Pancreas (tissue), 10 donors: Measurements from ENCODE around the gene RAB15. TPM values are rescaled to one million over a fixed set of nuclear protein-coding genes. Genes with fewer than 3 reads are reported as not detected.

Source experiments
- ATAC-seq, 4 donors: fragments of 200-7000 bp; cut with Tn5 transposase; one replicate each; pipeline versions ENCODE4 v1.8.0 to v1.9.1; 2020; ENCODE audit warnings: mild to moderate bottlenecking in 4 of 4, moderate library complexity in 4 of 4
- DNase-seq, 6 donors: peaks; one replicate each; pipeline ENCODE4 v3.0.0-alpha.2; 2020
- FAIRE-seq: peaks from 2 replicates; lab custom pipeline; 2012; peaks lifted over from hg19 to GRCh38; lab: Jason Lieb, UNC
- H3K27ac ChIP-seq, 4 donors: fragments of 200-600 bp; sonication (generic); 1 replicate in 3 of 4; 2 replicates in 1 of 4; pipeline versions ENCODE4 v1.5.0 to v1.8.0; 2020
- H3K27me3 ChIP-seq, 4 donors: fragments of 200-600 bp; one replicate each; pipeline ENCODE4 v1.8.0; 2021
- H3K36me3 ChIP-seq, 3 donors: fragments of 200-600 bp; sonication (generic) in 1 of 3; one replicate each; pipeline versions ENCODE4 v1.5.0 to v1.8.0; 2020 to 2021
- H3K4me1 ChIP-seq, 3 donors: fragments of 200-600 bp; one replicate each; pipeline ENCODE4 v1.8.0; 2021
- H3K4me3 ChIP-seq, 4 donors: fragments of 200-600 bp; sonication (generic) in 2 of 4; one replicate each; pipeline versions ENCODE4 v1.5.0 to v1.8.0; 2020 to 2021
- H3K9me3 ChIP-seq, 4 donors: fragments of 200-600 bp; one replicate each; pipeline ENCODE4 v1.8.0; 2021
- WGBS, 2 donors: extraction: QIAGEN DNeasy Blood & Tissue Kit; methylation state at CpG; one replicate each; pipeline ENCODE4 v1.1.7; 2013; 5-methylcytosine and 5-hydroxymethylcytosine counted together
- intact Hi-C, 3 donors: fragments of 100-400 bp; cut with DNase I; formaldehyde crosslinking; loops; one replicate each; pipeline versions ENCODE4 v1.11.1 to v1.14.2; 2022
- polyA plus RNA-seq, 2 donors: library from polyadenylated mRNA; stranded (reverse); fragments of 200-250 nt; gene quantifications; one replicate each; pipeline ENCODE4 v1.2.3, GENCODE V29; 2013
- total RNA-seq, 6 donors: library from RNA; stranded (reverse); fragmentation: NEBNext Ultra II Directional in 4 of 6; extraction: Animal tissue kit (Norgen Biotek cat#: 25700) in 4 of 6; gene quantifications; one replicate each; pipeline versions ENCODE4 v1.2.1 to v1.2.4, GENCODE V29; 2021 to 2023
- TF ChIP-seq, protein P1 (sequence below), 4 donors: fragments of 200-600 bp; sonication (generic) in 3 of 4; IDR thresholded peaks; one replicate each; pipeline versions ENCODE4 v1.5.0 to v1.8.0; 2021; ENCODE audit warnings: antibody characterized with exemption in 4 of 4
- donor health status: healthy with polysubstance abuse.
- donor health status: DM: no; HTN: no; CAD: no; lungs with moderate emphysema.
- donor health status: DM: no; HTN: no; CAD: no.
- donor health status: control.
- donor health status: control.
- donor health status: Bipolar disorder and iron deficiency.
- donor health status: DM: yes; HTN: yes; CAD: no.
- donor health status: DM: no; HTN: no; CAD: no.
- donor health status: DM: no; HTN: no; CAD: no.
- donor health status: DM: yes; HTN: yes; CAD: no.

The RAB15 gene
- total and polyA plus RNA-seq, 8 donors, result 4.6 to 18.8 (median 7.1) TPM

DNA sequence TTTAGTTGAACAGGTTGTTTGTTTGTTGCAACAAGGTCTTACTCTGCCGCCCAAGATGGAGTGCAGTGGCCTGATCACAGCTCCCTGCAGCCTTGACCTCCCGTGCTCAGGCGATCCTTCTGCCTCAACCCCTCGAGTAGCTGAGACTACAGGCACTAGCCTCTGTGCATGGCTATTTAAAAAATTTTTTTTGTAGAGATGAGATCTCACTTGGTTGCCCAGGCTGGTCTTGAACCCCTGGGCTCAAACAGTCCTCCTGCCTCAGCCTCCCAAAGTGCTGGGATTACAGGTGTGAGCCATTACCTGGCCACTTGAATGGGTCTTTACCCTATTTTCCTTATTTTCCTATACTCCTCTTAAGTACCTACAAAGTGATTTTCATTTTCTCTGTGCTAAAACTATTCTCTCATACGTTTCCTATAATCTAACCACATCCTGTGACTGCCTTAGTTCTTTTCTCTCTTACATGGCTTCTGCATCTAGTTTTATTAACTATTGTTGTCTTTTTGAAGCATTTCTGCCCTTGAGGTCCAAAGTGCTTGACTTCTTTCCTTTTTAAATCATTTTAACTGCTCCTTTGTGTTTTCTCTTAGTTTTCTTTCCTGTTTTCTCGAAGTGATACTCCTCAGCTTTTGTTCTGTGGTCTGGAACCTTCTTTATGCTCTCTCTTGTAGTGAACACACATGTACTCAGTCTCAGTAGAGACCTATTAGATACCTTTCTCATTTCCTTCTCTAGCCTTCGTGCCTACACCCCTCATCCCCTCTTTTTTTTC lies 43.7 kb downstream of the RAB15 start:
- no peak for ATAC-seq
- Histone ChIP-seq H3K4me3 (no peak overlapping the region), H3K27me3 (no peaks in the 10 kb centered on the region), H3K36me3 (peaks cover 0 to 32% (median 8%) of the 10 kb centered on the region in 3 donors), H3K9me3 (no peaks in the 10 kb centered on the region), H3K4me1 (peaks cover 0 to 7% (median 0%) of the 10 kb centered on the region in 3 donors), H3K27ac (no peak overlapping the region)
- intact Hi-C loops, result no loop called here
- WGBS, 2 donors, result 86 to 90% methylated on average over 7 of the region's 7 CpGs
- FAIRE-seq, result no peak
- TF ChIP-seq, protein P1, sequence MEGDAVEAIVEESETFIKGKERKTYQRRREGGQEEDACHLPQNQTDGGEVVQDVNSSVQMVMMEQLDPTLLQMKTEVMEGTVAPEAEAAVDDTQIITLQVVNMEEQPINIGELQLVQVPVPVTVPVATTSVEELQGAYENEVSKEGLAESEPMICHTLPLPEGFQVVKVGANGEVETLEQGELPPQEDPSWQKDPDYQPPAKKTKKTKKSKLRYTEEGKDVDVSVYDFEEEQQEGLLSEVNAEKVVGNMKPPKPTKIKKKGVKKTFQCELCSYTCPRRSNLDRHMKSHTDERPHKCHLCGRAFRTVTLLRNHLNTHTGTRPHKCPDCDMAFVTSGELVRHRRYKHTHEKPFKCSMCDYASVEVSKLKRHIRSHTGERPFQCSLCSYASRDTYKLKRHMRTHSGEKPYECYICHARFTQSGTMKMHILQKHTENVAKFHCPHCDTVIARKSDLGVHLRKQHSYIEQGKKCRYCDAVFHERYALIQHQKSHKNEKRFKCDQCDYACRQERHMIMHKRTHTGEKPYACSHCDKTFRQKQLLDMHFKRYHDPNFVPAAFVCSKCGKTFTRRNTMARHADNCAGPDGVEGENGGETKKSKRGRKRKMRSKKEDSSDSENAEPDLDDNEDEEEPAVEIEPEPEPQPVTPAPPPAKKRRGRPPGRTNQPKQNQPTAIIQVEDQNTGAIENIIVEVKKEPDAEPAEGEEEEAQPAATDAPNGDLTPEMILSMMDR (IDR thresholded peaks at IDR 0.05), result no peak
- no peak for DNase-seq

DNA sequence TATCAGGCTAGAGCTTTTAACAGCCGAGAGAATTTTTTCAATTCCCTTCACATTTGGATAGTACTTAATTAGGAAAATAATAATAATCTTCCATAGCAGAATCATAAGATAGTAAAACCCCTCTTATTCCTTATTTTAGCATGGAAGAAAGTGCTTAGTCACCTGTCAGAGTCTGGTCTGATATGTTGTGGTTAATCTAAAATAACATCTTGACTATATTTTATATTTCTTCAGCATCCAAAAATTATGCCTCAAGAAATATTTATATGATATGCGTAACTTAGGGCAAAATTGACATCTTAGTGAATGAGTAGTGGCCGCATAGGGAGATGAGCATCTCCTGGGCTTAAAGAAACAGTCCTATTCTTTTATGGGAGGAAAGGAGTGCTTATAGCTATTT lies 45.1 kb downstream of the RAB15 start:
- 76 to 93% methylated on average over 3 of the region's 3 CpGs for WGBS, 2 donors
- ATAC-seq, result no peak
- H3K36me3 ChIP-seq, result peaks cover 0 to 26% (median 8%) of the 10 kb centered on the region in 3 donors
- no peaks in the 10 kb centered on the region for H3K27me3 ChIP-seq
- no peak for FAIRE-seq
- TF ChIP-seq, protein P1 (IDR thresholded peaks at IDR 0.05), result no peak
- intact Hi-C loops, result no loop called here
- H3K27ac ChIP-seq, result no peak overlapping the region
- peaks cover 0 to 7% (median 0%) of the 10 kb centered on the region in 3 donors for H3K4me1 ChIP-seq
- H3K4me3 ChIP-seq, result no peak overlapping the region
- no peak for DNase-seq
- no peaks in the 10 kb centered on the region for H3K9me3 ChIP-seq

DNA sequence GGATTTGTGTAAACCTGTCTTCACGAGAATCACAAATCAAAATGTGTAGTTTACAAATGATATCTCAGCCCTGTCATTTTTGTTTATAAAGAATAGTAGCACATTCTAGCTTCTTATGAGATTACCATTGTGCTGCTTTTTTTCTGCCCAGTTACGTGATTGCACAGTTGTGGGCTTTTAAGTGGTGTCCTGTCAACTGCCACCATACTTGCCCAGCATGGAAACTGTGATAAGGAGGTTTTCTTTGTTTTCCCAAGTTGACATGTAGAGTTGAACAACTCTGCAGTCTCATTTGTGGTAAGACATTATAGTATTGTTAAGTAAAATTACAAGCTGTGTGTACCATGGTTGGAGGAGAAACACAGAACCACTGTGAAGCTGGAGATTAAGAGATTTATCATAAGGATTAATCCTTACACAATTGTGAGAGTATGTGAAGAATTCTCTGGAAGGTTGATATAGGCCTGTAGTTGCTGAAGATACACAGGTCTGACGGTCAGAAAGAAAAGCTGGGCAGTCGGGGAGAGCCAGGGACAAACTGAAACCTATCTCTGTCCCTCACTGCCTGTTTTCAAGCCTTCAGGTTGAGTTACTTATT lies 45.6 kb downstream of the RAB15 start:
- no peak for DNase-seq
- FAIRE-seq, result no peak
- H3K27me3 ChIP-seq, result no peaks in the 10 kb centered on the region
- peaks cover 0 to 26% (median 8%) of the 10 kb centered on the region in 3 donors for H3K36me3 ChIP-seq
- H3K4me3 ChIP-seq, result no peak overlapping the region
- H3K9me3 ChIP-seq, result no peaks in the 10 kb centered on the region
- intact Hi-C loops, result no loop called here
- TF ChIP-seq, protein P1 (IDR thresholded peaks at IDR 0.05), result no peak
- 79 to 88% methylated on average over 4 of the region's 4 CpGs for WGBS, 2 donors
- no peak for ATAC-seq
- H3K27ac ChIP-seq, result no peak overlapping the region
- peaks cover 0 to 7% (median 0%) of the 10 kb centered on the region in 3 donors for H3K4me1 ChIP-seq

DNA sequence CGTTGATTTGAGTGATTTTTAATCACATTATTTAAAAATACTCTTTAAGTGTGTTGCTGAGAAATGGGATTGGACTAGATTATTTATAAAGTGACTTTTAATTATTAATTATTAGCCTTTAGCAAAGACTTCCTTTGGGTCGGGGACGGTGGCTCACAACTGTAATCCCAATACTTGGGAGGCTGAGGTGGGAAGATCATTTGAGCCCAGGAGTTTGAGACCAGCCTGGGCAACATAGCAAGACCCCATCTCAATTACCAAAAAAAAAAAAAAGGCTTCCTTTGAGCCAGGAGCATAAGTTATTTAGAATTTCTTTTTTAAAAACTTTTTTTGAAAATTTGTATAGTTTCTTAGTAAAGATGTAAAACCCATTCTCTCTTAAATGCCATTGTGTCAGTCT lies 49.1 kb downstream of the RAB15 start:
- Histone ChIP-seq H3K4me3 (no peak overlapping the region), H3K36me3 (peaks cover 0 to 18% (median under 1%) of the 10 kb centered on the region in 3 donors), H3K4me1 (peaks cover 0 to 4% (median 0%) of the 10 kb centered on the region in 3 donors), H3K27me3 (no peaks in the 10 kb centered on the region), H3K27ac (no peak overlapping the region), H3K9me3 (no peaks in the 10 kb centered on the region)
- intact Hi-C loops, result no loop called here
- TF ChIP-seq, protein P1 (IDR thresholded peaks at IDR 0.05), result no peak
- WGBS, 2 donors, result 73 to 74% methylated on average over 3 of the region's 3 CpGs
- no peak for ATAC-seq
- FAIRE-seq, result no peak
- no peak for DNase-seq
